Transverse colon (tissue), 4 donors: Measurements from ENCODE around the gene P2RY12. TPM values are rescaled to one million over a fixed set of nuclear protein-coding genes. Genes with fewer than 3 reads are reported as not detected.

Experiments used
- DNase-seq: peaks from one replicate; pipeline ENCODE4 v3.0.0-alpha.2; 2019
- H3K27ac ChIP-seq, 4 donors: fragments of 200-600 bp; sonication (generic); 2 replicates each; pipeline ENCODE4 v1.5.1; 2016 to 2018; ENCODE audit warnings: inconsistent platforms in 4 of 4
- H3K27me3 ChIP-seq: fragments of 200-600 bp; sonication (generic); 2 replicates; pipeline ENCODE4 v1.5.1; 2017; ENCODE audit warnings: inconsistent platforms
- H3K36me3 ChIP-seq, 4 donors: fragments of 200-600 bp; sonication (generic); 2 replicates each; pipeline ENCODE4 v1.5.1; 2017 to 2019; ENCODE audit warnings: inconsistent platforms in 4 of 4
- H3K4me1 ChIP-seq, 4 donors: fragments of 200-600 bp; sonication (generic); 2 replicates each; pipeline ENCODE4 v1.5.1; 2017 to 2020; ENCODE audit warnings: inconsistent platforms in 4 of 4
- H3K4me3 ChIP-seq, 4 donors: fragments of 200-600 bp; sonication (generic); 1 replicate in 1 of 4; 2 replicates in 3 of 4; pipeline versions ENCODE4 v1.5.1 to v1.6.1; 2017 to 2019; ENCODE audit warnings: inconsistent platforms in 4 of 4
- H3K9me3 ChIP-seq, 2 donors: fragments of 200-600 bp; sonication (generic); 2 replicates each; pipeline ENCODE4 v1.5.1; 2017 to 2019; ENCODE audit warnings: inconsistent platforms in 2 of 2
- CTCF ChIP-seq, 5 experiments: fragments of 200-600 bp in 3 of 5; fragments of 450-650 bp in 2 of 5; sonication (generic) in 3 of 5; IDR thresholded peaks; 1 replicate in 2 of 5; 2 replicates in 3 of 5; pipeline ENCODE4 v1.5.1; 2016 to 2017; ENCODE audit warnings: antibody characterized with exemption in 5 of 5, inconsistent platforms in 3 of 5, mild to moderate bottlenecking in 2 of 5, moderate library complexity in 1 of 5
- EP300 ChIP-seq: sonication (generic); formaldehyde crosslinking; IDR thresholded peaks from one replicate; pipeline ENCODE4 v1.6.1; 2017; ENCODE audit warnings: antibody characterized with exemption, low read depth
- POLR2A ChIP-seq: fragments of 450-650 bp; IDR thresholded peaks from one replicate; pipeline ENCODE4 v1.6.1; 2016; ENCODE audit warnings: antibody characterized with exemption, mild to moderate bottlenecking, moderate library complexity
- POLR2AphosphoS5 ChIP-seq, 3 donors: sonication (generic); formaldehyde crosslinking; IDR thresholded peaks; one replicate each; pipeline ENCODE4 v1.6.1; 2016; ENCODE audit warnings: antibody characterized with exemption in 3 of 3
- WGBS, 2 donors: methylation state at CpG; one replicate each; pipeline ENCODE4 v1.1.5; 2018; ENCODE audit warnings: low coverage in 1 of 2; 5-methylcytosine and 5-hydroxymethylcytosine counted together
- in situ Hi-C, 4 donors: fragments of 200-750 bp; cut with MboI; loops; one replicate each; pipeline versions ENCODE4 v1.15.0 to v1.15.1; 2017; ENCODE audit warnings: low sequenced_read_pairs in 3 of 4, low pct_ligation_motif_present in 1 of 4, low pct_unique_long_range_greater_than_20kb in 1 of 4
- intact Hi-C: fragments of 100-400 bp; cut with DNase I; formaldehyde crosslinking; loops from one replicate; pipeline ENCODE4 v1.15.1; 2023; ENCODE audit warnings: low total_unique reads
- total RNA-seq, 4 donors: library from RNA; depleted of rRNA; stranded (reverse); fragments of >200 nt; gene quantifications; one replicate each; pipeline ENCODE4 v1.1.0, GENCODE V29; 2016

The P2RY12 gene
- total RNA-seq, 4 donors from 2014 or later: 1.1 to 1.4 TPM; not detected in 2

GRCh38 chr3:151307583-151308488, 76.7 kb downstream of the P2RY12 start:
- 70 to 90% methylated on average over 1 of the region's 1 CpG for WGBS, 2 donors
- no peak for TF ChIP-seq POLR2A
- no peak for TF ChIP-seq CTCF (IDR thresholded peaks at IDR 0.05)
- no peak for TF ChIP-seq POLR2AphosphoS5 (IDR thresholded peaks at IDR 0.05)
- TF ChIP-seq EP300: no peak
- DNase-seq: no peak
- no peaks in the 10 kb centered on the region for H3K27me3 ChIP-seq
- no peaks in the 10 kb centered on the region for H3K9me3 ChIP-seq
- H3K4me1 ChIP-seq: peaks cover 0 to 6% (median 0%) of the 10 kb centered on the region in 4 donors
- in situ Hi-C loops (no loop called here), intact Hi-C loops (no loop called here)
- no peak overlapping the region for H3K4me3 ChIP-seq
- no peaks in the 10 kb centered on the region for H3K36me3 ChIP-seq
- H3K27ac ChIP-seq: no peak overlapping the region

GRCh38 chr3:151307131-151307530, 77.4 kb downstream of the P2RY12 start:
- Histone ChIP-seq H3K4me3 (no peak overlapping the region), H3K27ac (no peak overlapping the region), H3K4me1 (peaks cover 0 to 6% (median 0%) of the 10 kb centered on the region in 4 donors), H3K27me3 (no peaks in the 10 kb centered on the region), H3K36me3 (no peaks in the 10 kb centered on the region), H3K9me3 (no peaks in the 10 kb centered on the region)
- DNase-seq: no peak
- intact Hi-C loops: no loop called here
- no peak for TF ChIP-seq POLR2AphosphoS5 (IDR thresholded peaks at IDR 0.05)
- in situ Hi-C loops: no loop called here

- 78 to 93% methylated on average over 3 to 6 of the region's 6 CpGs for WGBS, 2 donors
- intact Hi-C loops (no loop called here), in situ Hi-C loops (no loop called here)
- DNase-seq: no peak
- peaks cover 0 to 6% (median 0%) of the 10 kb centered on the region in 4 donors for H3K4me1 ChIP-seq
- TF ChIP-seq EP300: no peak
- TF ChIP-seq POLR2A: no peak
- TF ChIP-seq CTCF (IDR thresholded peaks at IDR 0.05): no peak
- no peak for TF ChIP-seq POLR2AphosphoS5 (IDR thresholded peaks at IDR 0.05)
- no peak overlapping the region for H3K4me3 ChIP-seq
- H3K27me3 ChIP-seq: no peaks in the 10 kb centered on the region
- H3K27ac ChIP-seq: no peak overlapping the region
- H3K36me3 ChIP-seq: no peaks in the 10 kb centered on the region
- no peaks in the 10 kb centered on the region for H3K9me3 ChIP-seq
These were observed 78.3 kb downstream of the P2RY12 start for GRCh38 chr3:151306168-151306810.

GRCh38 chr3:151305775-151306151, 78.8 kb downstream of the P2RY12 start:
- TF ChIP-seq EP300 (no peak), CTCF (IDR thresholded peaks at IDR 0.05) (no peak), POLR2AphosphoS5 (IDR thresholded peaks at IDR 0.05) (no peak), POLR2A (no peak)
- Histone ChIP-seq H3K4me1 (peaks cover 0 to 6% (median 0%) of the 10 kb centered on the region in 4 donors), H3K27ac (no peak overlapping the region), H3K36me3 (no peaks in the 10 kb centered on the region), H3K9me3 (no peaks in the 10 kb centered on the region), H3K27me3 (no peaks in the 10 kb centered on the region), H3K4me3 (no peak overlapping the region)
- intact Hi-C loops (no loop called here), in situ Hi-C loops (no loop called here)
- 83 to 94% methylated on average over 2 to 4 of the region's 4 CpGs for WGBS, 2 donors
- no peak for DNase-seq
